Neuron (in vitro differentiated cells): Measurements from ENCODE around the gene TRIM32.

ENCODE experiments used
- H2AFZ ChIP-seq: one replicate; pipeline ENCODE4 v1.6.1; 2013; ENCODE audit warnings: low read depth, mild to moderate bottlenecking, inconsistent platforms, low read length, moderate library complexity
- H3K27me3 ChIP-seq: one replicate; pipeline ENCODE4 v1.6.1; 2013; ENCODE audit warnings: low read length; ENCODE audit not compliant: insufficient read depth
- H3K36me3 ChIP-seq: one replicate; pipeline ENCODE4 v1.6.1; 2013; ENCODE audit warnings: low read length; ENCODE audit not compliant: insufficient read depth
- H3K4me1 ChIP-seq: one replicate; pipeline ENCODE4 v1.6.1; 2013; ENCODE audit warnings: low read length; ENCODE audit not compliant: insufficient read depth
- H3K4me3 ChIP-seq: 2 replicates; pipeline ENCODE4 v1.5.1; 2013; ENCODE audit warnings: mild to moderate bottlenecking, low read length, moderate library complexity
- H3K9me3 ChIP-seq: one replicate; pipeline ENCODE4 v1.6.1; 2013; ENCODE audit warnings: low read length

The TRIM32 gene

GRCh38 chr9:116701940-116702642 lies 15.0 kb downstream of the TRIM32 start:
- no peak overlapping the region for H3K4me3 ChIP-seq

DNA sequence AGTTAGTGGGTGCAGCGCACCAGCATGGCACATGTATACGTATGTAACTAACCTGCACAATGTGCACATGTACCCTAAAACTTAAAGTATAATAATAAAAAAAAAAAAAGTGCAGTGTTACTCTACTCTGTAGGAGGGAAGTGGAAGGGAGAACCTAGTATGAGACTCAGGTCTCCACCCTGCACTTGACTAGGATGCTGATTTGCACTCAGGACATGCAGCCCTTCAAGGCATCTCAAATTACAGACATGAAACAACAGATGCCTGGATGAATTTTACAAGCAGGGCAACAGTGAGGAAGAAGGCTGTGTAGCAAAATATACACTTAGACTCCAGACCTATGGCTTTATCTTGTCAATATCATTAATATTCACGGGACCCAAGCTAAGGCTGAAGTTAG lies 16.5 kb downstream of the TRIM32 start:
- Histone ChIP-seq H3K9me3 (peaks cover 2% of the 10 kb centered on the region), H3K4me3 (no peak overlapping the region), H3K27me3 (no peaks in the 10 kb centered on the region), H2AFZ (no peak overlapping the region), H3K36me3 (peaks cover 24% of the 10 kb centered on the region), H3K4me1 (no peaks in the 10 kb centered on the region)

More at GRCh38 chr9:116701940-116702642, 15.0 kb downstream of the TRIM32 start:
- H3K4me1 ChIP-seq: no peaks in the 10 kb centered on the region
- H3K36me3 ChIP-seq: peaks cover 37% of the 10 kb centered on the region
- no peaks in the 10 kb centered on the region for H3K27me3 ChIP-seq
- H3K9me3 ChIP-seq: peaks cover 4% of the 10 kb centered on the region
- H2AFZ ChIP-seq: no peak overlapping the region

GRCh38 chr9:116704470-116704869 lies 17.4 kb downstream of the TRIM32 start:
- H3K4me3 ChIP-seq: no peak overlapping the region
- H3K27me3 ChIP-seq: no peaks in the 10 kb centered on the region
- H2AFZ ChIP-seq: no peak overlapping the region
- H3K4me1 ChIP-seq: no peaks in the 10 kb centered on the region
- peaks cover 2% of the 10 kb centered on the region for H3K9me3 ChIP-seq
- peaks cover 15% of the 10 kb centered on the region for H3K36me3 ChIP-seq

DNA sequence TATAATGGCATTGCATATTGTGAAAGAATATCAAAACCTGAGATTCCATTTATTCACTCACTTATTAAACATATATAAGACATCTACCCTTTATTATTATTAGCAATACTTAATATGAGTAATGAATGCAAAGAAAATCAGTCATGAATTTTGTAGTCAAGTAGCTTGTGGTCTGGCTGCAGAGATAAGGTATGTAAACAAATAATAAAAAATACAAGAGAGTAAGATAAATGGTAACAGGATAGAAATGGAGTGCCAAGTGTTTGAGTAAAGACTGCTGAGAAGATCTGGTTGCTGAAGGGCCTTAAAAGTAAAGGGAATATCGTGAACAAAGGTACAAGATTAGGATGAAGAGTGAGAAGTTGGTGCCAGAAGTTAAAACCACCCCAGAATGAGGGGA lies 18.4 kb downstream of the TRIM32 start:
- Histone ChIP-seq H3K36me3 (peaks cover 5% of the 10 kb centered on the region), H3K4me3 (no peak overlapping the region), H2AFZ (no peak overlapping the region), H3K27me3 (no peaks in the 10 kb centered on the region), H3K4me1 (no peaks in the 10 kb centered on the region), H3K9me3 (no peaks in the 10 kb centered on the region)

GRCh38 chr9:116706310-116707290 lies 19.5 kb downstream of the TRIM32 start:
- Histone ChIP-seq H3K36me3 (no peaks in the 10 kb centered on the region), H3K4me1 (no peaks in the 10 kb centered on the region), H3K9me3 (no peaks in the 10 kb centered on the region), H3K27me3 (no peaks in the 10 kb centered on the region), H3K4me3 (no peak overlapping the region), H2AFZ (no peak overlapping the region)

DNA sequence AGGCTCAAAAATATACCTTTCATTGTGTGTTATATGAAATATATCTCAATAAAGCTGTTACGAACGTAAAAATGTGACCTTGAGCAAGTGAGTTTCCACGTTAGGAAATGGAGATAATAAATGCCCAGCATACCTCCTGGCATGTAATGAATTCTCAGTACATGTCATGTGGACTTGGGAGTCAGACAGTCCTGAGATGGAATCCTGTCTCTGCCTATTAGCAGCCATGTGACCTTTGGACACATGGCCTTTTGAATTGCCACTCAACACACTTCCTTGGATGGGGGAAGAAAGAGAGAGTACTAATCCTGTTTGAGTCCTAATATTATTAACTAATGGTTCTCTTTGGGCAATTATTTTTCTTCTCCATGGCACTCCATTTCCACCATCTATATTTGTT lies 25.7 kb downstream of the TRIM32 start:
- Histone ChIP-seq H3K36me3 (no peaks in the 10 kb centered on the region), H3K4me3 (no peak overlapping the region), H3K27me3 (no peaks in the 10 kb centered on the region), H3K4me1 (no peaks in the 10 kb centered on the region), H3K9me3 (no peaks in the 10 kb centered on the region), H2AFZ (no peak overlapping the region)

DNA sequence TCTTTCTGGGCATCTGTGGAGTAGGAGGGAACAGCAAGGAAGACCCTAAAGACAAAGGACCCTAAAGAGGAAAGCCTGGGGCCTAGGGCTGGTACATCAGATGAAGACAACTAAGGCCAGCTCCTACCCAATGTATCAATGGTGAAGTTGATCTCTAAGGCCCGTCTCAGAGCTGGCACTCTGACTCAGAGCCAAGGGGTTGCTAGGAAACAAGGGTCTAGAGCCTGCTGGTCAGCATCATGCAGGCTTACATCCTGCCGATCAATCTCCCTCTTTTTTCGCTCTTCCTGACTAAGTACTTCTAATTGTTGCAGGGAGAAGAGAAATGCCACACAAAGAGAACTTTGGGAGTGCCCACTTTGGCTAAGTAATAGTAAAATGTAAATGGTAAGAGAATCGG lies 26.2 kb downstream of the TRIM32 start:
- Histone ChIP-seq H3K9me3 (no peaks in the 10 kb centered on the region), H3K4me1 (no peaks in the 10 kb centered on the region), H3K36me3 (no peaks in the 10 kb centered on the region), H3K4me3 (no peak overlapping the region), H3K27me3 (no peaks in the 10 kb centered on the region), H2AFZ (no peak overlapping the region)

DNA sequence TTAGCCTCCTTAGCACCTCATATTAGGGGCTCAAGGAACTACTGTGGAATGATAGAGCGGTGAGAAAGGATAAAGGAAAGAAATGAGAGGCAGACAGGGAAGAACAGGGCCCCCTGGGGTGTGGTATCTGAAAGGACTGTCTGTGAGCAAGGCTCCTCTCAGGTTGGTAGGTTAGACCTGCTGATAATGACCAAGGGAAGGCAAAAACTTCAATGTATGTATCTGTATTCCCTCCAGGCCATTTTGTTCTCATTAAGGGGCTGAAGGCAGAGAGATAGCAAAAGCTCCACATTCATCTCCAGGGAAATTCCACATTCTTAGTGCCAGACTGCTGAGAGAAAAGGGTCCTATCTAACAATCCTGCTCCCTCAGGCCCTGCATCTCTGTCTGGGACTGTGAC lies 28.6 kb downstream of the TRIM32 start:
- H3K36me3 ChIP-seq: no peaks in the 10 kb centered on the region
- H3K27me3 ChIP-seq: no peaks in the 10 kb centered on the region
- no peaks in the 10 kb centered on the region for H3K9me3 ChIP-seq
- peaks cover 10% of the 10 kb centered on the region for H3K4me1 ChIP-seq
- H2AFZ ChIP-seq: no peak overlapping the region
- no peak overlapping the region for H3K4me3 ChIP-seq

DNA sequence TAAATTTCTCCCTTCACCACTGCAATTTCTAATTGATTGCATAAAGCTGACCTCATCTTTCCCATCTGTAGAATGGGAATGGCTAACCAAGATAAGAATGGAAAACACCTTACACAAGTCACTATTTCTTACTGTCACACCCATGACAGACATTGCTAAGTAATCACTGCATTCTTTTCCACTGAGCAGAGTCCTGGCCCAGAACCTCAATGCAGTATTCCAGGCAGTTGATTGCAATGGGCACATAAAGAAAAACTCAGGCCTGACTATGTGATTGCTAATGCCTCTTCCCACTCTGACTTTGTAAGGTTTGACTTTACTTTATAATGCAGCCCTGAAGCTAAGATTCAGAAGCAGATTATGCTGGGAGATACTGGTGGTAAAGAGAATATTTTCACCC lies 29.3 kb downstream of the TRIM32 start:
- Histone ChIP-seq H3K27me3 (no peaks in the 10 kb centered on the region), H3K4me3 (no peak overlapping the region), H3K36me3 (no peaks in the 10 kb centered on the region), H3K9me3 (no peaks in the 10 kb centered on the region), H3K4me1 (peaks cover 10% of the 10 kb centered on the region), H2AFZ (no peak overlapping the region)

DNA sequence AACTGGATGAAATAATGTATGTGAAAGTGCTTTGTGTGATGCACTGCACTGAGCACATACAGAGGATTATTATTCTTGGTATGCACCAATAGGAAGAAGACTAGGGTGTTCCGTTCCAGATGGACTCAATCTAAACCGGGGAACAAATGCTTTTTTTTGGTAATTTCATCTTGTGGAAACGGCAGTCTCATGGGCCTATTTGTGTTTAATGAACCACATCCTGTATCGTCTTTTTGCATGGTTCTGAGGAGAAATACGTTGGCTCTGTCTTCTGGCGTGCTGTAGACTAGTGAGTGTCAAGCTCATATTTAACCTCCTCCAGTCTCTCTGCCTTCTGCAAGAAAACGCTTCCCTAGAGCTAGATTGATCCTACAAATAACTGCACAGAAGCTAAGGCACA lies 30.0 kb downstream of the TRIM32 start:
- no peaks in the 10 kb centered on the region for H3K9me3 ChIP-seq
- no peaks in the 10 kb centered on the region for H3K36me3 ChIP-seq
- H3K4me3 ChIP-seq: no peak overlapping the region
- no peak overlapping the region for H2AFZ ChIP-seq
- peaks cover 10% of the 10 kb centered on the region for H3K4me1 ChIP-seq
- H3K27me3 ChIP-seq: no peaks in the 10 kb centered on the region

DNA sequence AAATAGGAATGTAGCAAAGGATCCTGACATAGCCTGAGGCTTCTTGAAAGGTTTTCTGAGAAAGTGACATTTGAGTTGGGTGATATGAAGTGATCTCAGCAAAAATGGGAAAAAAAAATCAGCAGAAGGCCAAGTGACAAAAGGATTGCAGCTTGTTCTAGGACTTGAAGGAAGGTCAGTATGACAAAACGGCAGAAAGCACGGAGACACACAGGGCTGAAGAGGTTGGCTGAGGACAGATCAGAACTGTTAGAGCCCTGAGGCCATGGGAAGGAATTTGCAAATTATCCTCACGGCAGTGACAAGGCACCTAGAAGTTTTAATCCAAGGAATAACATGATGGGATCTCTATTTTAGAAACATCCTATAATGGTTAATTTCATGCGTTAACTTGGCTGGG lies 31.0 kb downstream of the TRIM32 start:
- no peak overlapping the region for H3K4me3 ChIP-seq
- H3K27me3 ChIP-seq: no peaks in the 10 kb centered on the region
- no peaks in the 10 kb centered on the region for H3K36me3 ChIP-seq
- no peaks in the 10 kb centered on the region for H3K9me3 ChIP-seq
- peaks cover 10% of the 10 kb centered on the region for H3K4me1 ChIP-seq
- no peak overlapping the region for H2AFZ ChIP-seq

- Histone ChIP-seq H3K36me3 (no peaks in the 10 kb centered on the region), H3K4me1 (peaks cover 10% of the 10 kb centered on the region)
These were observed 33.0 kb downstream of the TRIM32 start for GRCh38 chr9:116720111-116720510.

DNA sequence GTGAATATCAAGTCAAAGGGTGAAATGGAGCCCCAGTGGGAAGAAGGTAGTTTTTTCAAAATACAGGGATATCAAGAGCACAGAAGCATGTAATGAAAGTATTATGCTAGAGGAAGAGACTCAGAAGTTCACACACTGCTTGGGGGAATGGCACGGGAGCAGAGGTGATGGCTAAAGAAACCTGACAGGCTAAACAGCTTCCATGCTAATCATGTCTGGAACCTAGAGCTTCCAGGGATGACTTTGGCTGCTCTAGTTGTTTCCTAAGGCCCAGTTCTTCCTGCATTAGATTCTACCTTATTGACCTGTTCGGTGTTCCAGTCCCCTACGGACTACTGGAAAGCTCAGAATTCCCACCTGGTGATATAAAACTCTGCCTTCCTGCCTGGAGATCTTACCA lies 34.3 kb downstream of the TRIM32 start:
- no peak overlapping the region for H2AFZ ChIP-seq
- no peaks in the 10 kb centered on the region for H3K27me3 ChIP-seq
- no peaks in the 10 kb centered on the region for H3K36me3 ChIP-seq
- no peak overlapping the region for H3K4me3 ChIP-seq
- no peaks in the 10 kb centered on the region for H3K9me3 ChIP-seq
- peaks cover 10% of the 10 kb centered on the region for H3K4me1 ChIP-seq

More at GRCh38 chr9:116720111-116720510, 33.0 kb downstream of the TRIM32 start:
- H3K27me3 ChIP-seq: no peaks in the 10 kb centered on the region
- H2AFZ ChIP-seq: no peak overlapping the region
- no peak overlapping the region for H3K4me3 ChIP-seq
- no peaks in the 10 kb centered on the region for H3K9me3 ChIP-seq
